ENCODE results near the gene CASP2. TPM values are rescaled to one million over a fixed set of nuclear protein-coding genes. Genes with fewer than 3 reads are reported as not detected.

The CASP2 gene
- total and polyA plus RNA-seq, 2 of the 8 experiments (the other 6 are each of a cell fraction or from before 2014, with no cell fraction given) = 23.7 to 35.3 TPM

DNA sequence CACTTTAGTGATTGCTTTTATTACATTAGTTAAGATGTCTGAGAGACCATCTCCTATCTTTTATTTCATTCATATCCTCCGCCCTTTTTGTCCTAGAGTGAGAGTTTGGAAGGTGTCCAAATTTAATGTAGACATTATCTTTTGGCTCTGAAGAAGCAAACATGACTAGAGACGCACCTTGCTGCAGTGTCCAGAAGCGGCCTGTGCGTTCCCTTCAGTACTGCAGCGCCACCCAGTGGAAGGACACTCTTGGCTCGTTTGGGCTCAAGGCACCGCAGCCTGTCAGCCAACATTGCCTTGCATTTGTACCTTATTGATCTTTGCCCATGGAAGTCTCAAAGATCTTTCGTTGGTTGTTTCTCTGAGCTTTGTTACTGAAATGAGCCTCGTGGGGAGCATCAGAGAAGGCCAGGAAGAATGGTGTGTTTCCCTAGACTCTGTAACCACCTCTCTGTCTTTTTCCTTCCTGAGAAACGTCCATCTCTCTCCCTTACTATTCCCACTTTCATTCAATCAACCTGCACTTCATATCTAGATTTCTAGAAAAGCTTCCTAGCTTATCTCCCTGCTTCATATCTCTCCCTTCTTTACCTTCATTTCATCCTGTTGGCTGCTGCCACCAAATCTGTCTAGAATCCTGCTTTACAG is 17.4 kb downstream of the CASP2 start (continued):
- TF ChIP-seq, protein P1, sequence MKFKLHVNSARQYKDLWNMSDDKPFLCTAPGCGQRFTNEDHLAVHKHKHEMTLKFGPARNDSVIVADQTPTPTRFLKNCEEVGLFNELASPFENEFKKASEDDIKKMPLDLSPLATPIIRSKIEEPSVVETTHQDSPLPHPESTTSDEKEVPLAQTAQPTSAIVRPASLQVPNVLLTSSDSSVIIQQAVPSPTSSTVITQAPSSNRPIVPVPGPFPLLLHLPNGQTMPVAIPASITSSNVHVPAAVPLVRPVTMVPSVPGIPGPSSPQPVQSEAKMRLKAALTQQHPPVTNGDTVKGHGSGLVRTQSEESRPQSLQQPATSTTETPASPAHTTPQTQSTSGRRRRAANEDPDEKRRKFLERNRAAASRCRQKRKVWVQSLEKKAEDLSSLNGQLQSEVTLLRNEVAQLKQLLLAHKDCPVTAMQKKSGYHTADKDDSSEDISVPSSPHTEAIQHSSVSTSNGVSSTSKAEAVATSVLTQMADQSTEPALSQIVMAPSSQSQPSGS (IDR thresholded peaks at IDR 0.05; ENCODE audit: low read length) = no peak
- no peak for TF ChIP-seq SIN3A (conservative IDR thresholded peaks at IDR 0.05 in 1 of 2, IDR thresholded peaks at IDR 0.05 in 1 of 2; ENCODE audit: low read depth in 1 of 2, low read length in 2 of 2)
- no peak for TF ChIP-seq EP300 (IDR thresholded peaks at IDR 0.05; ENCODE audit: borderline replicate concordance in 1 of 2, low read depth in 2 of 2, low read length in 2 of 2)
- no peak for TF ChIP-seq CEBPB (IDR thresholded peaks at IDR 0.05; ENCODE audit: low read depth, low read length)

Measured in H1 (cell line).